Peyer's patch (tissue), 4 donors: ENCODE measurements around the gene BICC1. TPM values are rescaled to one million over a fixed set of nuclear protein-coding genes. Genes with fewer than 3 reads are reported as not detected.

Experiments used
- DNase-seq, 3 donors: peaks; one replicate each; pipeline ENCODE4 v3.0.0-alpha.2; 2017 to 2019
- H3K27ac ChIP-seq, 4 donors: fragments of 200-600 bp; sonication (generic); one replicate each; pipeline ENCODE4 v1.5.1; 2016 to 2019
- H3K27me3 ChIP-seq, 2 donors: fragments of 200-600 bp; sonication (generic); one replicate each; pipeline ENCODE4 v1.5.1; 2019
- H3K36me3 ChIP-seq, 3 donors: fragments of 200-600 bp; sonication (generic); one replicate each; pipeline ENCODE4 v1.5.1; 2016 to 2019
- H3K4me1 ChIP-seq, 4 donors: fragments of 200-600 bp; sonication (generic); one replicate each; pipeline ENCODE4 v1.5.1; 2016 to 2019
- H3K4me3 ChIP-seq, 4 donors: fragments of 200-600 bp; sonication (generic); 1 replicate in 3 of 4; 2 replicates in 1 of 4; pipeline ENCODE4 v1.5.1; 2016 to 2019; ENCODE audit warnings: mild to moderate bottlenecking in 1 of 4
- H3K9me3 ChIP-seq, 4 donors: fragments of 200-600 bp; sonication (generic); one replicate each; pipeline ENCODE4 v1.5.1; 2016 to 2019; ENCODE audit warnings: mild to moderate bottlenecking in 1 of 4
- POLR2A ChIP-seq, 2 donors: fragments of 450-650 bp; IDR thresholded peaks; one replicate each; pipeline ENCODE4 v1.5.1; 2017; ENCODE audit warnings: antibody characterized with exemption in 2 of 2, mild to moderate bottlenecking in 2 of 2, moderate library complexity in 2 of 2
- total RNA-seq, 4 donors: library from RNA; depleted of rRNA; stranded (reverse); fragments of >200 nt; gene quantifications; one replicate each; pipeline ENCODE4 v1.1.0, GENCODE V29; 2016
- TF ChIP-seq, protein P1 (sequence below), 6 experiments: fragments of 450-650 bp in 4 of 6; fragments of 200-600 bp in 2 of 6; sonication (generic) in 1 of 6; IDR thresholded peaks; one replicate each; pipeline ENCODE4 v1.5.1; 2017 to 2019; ENCODE audit warnings: antibody characterized with exemption in 6 of 6, mild to moderate bottlenecking in 3 of 6, moderate library complexity in 1 of 6

BICC1 gene
- total RNA-seq, 4 donors from 2014 or later: 1.1 to 19.0 (median 2.6) TPM

GRCh38 chr10:58733436-58733835 is 220.8 kb downstream of the BICC1 start:
- Histone ChIP-seq H3K27me3 (no peaks in the 10 kb centered on the region), H3K36me3 (no peaks in the 10 kb centered on the region), H3K4me3 (no peak overlapping the region), H3K9me3 (no peaks in the 10 kb centered on the region), H3K27ac (no peak overlapping the region), H3K4me1 (no peaks in the 10 kb centered on the region)
- no peak for DNase-seq
- TF ChIP-seq, protein P1, sequence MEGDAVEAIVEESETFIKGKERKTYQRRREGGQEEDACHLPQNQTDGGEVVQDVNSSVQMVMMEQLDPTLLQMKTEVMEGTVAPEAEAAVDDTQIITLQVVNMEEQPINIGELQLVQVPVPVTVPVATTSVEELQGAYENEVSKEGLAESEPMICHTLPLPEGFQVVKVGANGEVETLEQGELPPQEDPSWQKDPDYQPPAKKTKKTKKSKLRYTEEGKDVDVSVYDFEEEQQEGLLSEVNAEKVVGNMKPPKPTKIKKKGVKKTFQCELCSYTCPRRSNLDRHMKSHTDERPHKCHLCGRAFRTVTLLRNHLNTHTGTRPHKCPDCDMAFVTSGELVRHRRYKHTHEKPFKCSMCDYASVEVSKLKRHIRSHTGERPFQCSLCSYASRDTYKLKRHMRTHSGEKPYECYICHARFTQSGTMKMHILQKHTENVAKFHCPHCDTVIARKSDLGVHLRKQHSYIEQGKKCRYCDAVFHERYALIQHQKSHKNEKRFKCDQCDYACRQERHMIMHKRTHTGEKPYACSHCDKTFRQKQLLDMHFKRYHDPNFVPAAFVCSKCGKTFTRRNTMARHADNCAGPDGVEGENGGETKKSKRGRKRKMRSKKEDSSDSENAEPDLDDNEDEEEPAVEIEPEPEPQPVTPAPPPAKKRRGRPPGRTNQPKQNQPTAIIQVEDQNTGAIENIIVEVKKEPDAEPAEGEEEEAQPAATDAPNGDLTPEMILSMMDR (IDR thresholded peaks at IDR 0.05): no peak
- no peak for TF ChIP-seq POLR2A (IDR thresholded peaks at IDR 0.05)

- Histone ChIP-seq H3K36me3 (no peaks in the 10 kb centered on the region), H3K9me3 (no peaks in the 10 kb centered on the region), H3K27ac (no peak overlapping the region), H3K27me3 (no peaks in the 10 kb centered on the region), H3K4me1 (no peaks in the 10 kb centered on the region), H3K4me3 (no peak overlapping the region)
- no peak for DNase-seq
- TF ChIP-seq POLR2A (IDR thresholded peaks at IDR 0.05): no peak
- TF ChIP-seq, protein P1 (IDR thresholded peaks at IDR 0.05): no peak
Observed at GRCh38 chr10:58734116-58734515, 221.4 kb downstream of the BICC1 start.

GRCh38 chr10:58734664-58735063 is 222.0 kb downstream of the BICC1 start:
- Histone ChIP-seq H3K27me3 (no peaks in the 10 kb centered on the region), H3K36me3 (no peaks in the 10 kb centered on the region), H3K9me3 (no peaks in the 10 kb centered on the region), H3K4me1 (no peaks in the 10 kb centered on the region), H3K4me3 (no peak overlapping the region), H3K27ac (no peak overlapping the region)
- DNase-seq: no peak
- TF ChIP-seq, protein P1 (IDR thresholded peaks at IDR 0.05): no peak
- TF ChIP-seq POLR2A (IDR thresholded peaks at IDR 0.05): no peak

DNA sequence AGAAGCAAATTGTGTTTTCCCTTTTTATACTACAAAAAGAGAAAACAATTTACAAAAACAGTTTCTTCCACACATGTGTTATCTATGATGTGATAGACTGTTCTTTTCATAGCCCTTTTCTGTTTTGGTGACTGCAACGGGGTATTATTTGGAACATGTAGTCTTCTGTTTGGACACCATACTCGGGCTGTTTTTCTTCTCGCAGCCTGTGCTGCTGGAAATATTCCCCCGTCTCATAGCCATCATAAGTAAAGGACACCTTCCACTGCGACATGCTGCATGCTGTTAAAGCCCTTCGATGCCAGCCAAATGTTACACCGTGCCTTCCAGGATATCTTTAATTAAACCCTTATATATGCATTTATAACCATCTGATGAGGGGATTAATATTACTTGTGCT is 222.4 kb downstream of the BICC1 start:
- no peak for TF ChIP-seq POLR2A (IDR thresholded peaks at IDR 0.05)
- TF ChIP-seq, protein P1 (IDR thresholded peaks at IDR 0.05): no peak
- Histone ChIP-seq H3K4me1 (no peaks in the 10 kb centered on the region), H3K27me3 (no peaks in the 10 kb centered on the region), H3K27ac (no peak overlapping the region), H3K36me3 (no peaks in the 10 kb centered on the region), H3K4me3 (no peak overlapping the region), H3K9me3 (no peaks in the 10 kb centered on the region)
- DNase-seq: no peak

DNA sequence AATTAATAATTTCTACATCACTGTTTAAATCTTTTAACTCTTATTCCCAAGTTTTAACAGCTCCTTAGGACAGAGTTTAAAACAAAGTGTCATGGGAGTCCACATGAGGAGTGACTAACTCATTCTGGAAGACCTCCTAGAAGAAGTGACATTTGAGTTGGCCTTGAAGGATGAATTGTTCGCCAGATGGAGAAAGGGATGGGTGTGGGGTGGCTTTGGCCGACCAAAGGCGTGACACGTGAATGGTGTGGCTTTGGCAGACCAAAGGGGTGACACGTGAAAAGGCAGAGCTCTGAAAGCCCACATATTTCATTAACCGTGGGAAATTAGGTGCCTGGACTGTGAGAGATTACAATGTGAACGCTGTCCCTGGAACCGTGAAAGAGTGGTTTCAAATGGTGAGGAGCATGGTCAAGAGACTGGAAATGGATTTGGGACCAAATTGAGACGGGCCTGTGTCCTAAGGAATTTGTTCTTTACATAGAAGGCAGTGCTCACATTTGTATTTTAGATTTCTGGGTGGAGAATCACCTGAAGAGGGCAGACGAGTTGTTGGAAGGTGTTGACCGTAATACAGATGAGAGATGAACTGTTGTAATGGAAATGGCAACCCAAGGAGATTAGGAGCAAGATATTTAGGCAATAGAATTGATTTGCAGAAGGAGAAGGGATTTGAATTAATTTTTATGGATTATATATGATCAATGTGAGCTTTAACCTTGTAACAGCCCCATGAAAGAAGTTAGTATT is 228.1 kb downstream of the BICC1 start:
- H3K4me1 ChIP-seq: no peaks in the 10 kb centered on the region
- TF ChIP-seq, protein P1 (IDR thresholded peaks at IDR 0.05): no peak
- no peak for TF ChIP-seq POLR2A (IDR thresholded peaks at IDR 0.05)
- no peaks in the 10 kb centered on the region for H3K9me3 ChIP-seq
- H3K27ac ChIP-seq: no peak overlapping the region
- H3K4me3 ChIP-seq: no peak overlapping the region
- H3K36me3 ChIP-seq: no peaks in the 10 kb centered on the region
- DNase-seq: no peak
- no peaks in the 10 kb centered on the region for H3K27me3 ChIP-seq
